PC-9 (cell line): ENCODE data around the gene KMT2D.

Source experiments
- CTCF ChIP-seq: fragments of 200-600 bp; sonication (generic); conservative IDR thresholded peaks from 2 replicates; pipeline ENCODE4 v1.6.1; 2017; ENCODE audit warnings: mixed run types, antibody characterized with exemption, mild to moderate bottlenecking, moderate library complexity
- EZH2 ChIP-seq: fragments of 200-600 bp; sonication (generic); IDR thresholded peaks from 2 replicates; pipeline ENCODE4 v1.8.0; 2017; ENCODE audit warnings: antibody characterized with exemption, low read depth

GRCh38 chr12:49054524-49054923 is 6.1 kb downstream of the KMT2D start:
- TF ChIP-seq CTCF (no peak), EZH2 (no peak)
